HCT116 (cell line): ENCODE measurements around the gene SIL1. TPM values are rescaled to one million over a fixed set of nuclear protein-coding genes. Genes with fewer than 3 reads are reported as not detected.

Experiments used
- ATAC-seq: fragments of 200-7000 bp; cut with Tn5 transposase; 2 replicates; pipeline ENCODE4 v1.9.1; 2020; ENCODE audit warnings: mild to moderate bottlenecking, moderate library complexity
- BruUV-seq: library from RNA; stranded (reverse); fragments of 400-500 nt; replicated peaks from 2 replicates; lab custom pipeline; 2021; lab: Mats Ljungman, UMichigan
- CTCF ChIA-PET: fragments of 300-600 bp; sonication (Branson Sonifier 250); formaldehyde crosslinking; loops from one replicate; lab custom pipeline; 2021; ENCODE audit warnings: antibody characterized with exemption; lab: Charles Lee
- POLR2A ChIA-PET: fragments of 300-600, 350-600 bp; sonication (Branson Sonifier 250); formaldehyde crosslinking; loops from one replicate; lab custom pipeline; 2021; ENCODE audit warnings: antibody characterized with exemption; lab: Charles Lee
- RAD21 ChIA-PET, 2 experiments: fragments of 300-600 bp; sonication (Branson Sonifier 250); formaldehyde crosslinking; loops; one replicate each; lab custom pipeline; 2023; ENCODE audit warnings: low total read pairs in 2 of 2; ENCODE audit not compliant: uncharacterized antibody in 2 of 2, unreplicated experiment in 2 of 2, low non-redundant PET in 1 of 2; lab: Charles Lee
- DNase-seq: peaks from one replicate; pipeline ENCODE4 v3.0.0-alpha.2; 2010; ENCODE audit warnings: low read depth, low spot score
- H2AFZ ChIP-seq: fragments of 200-600 bp; shearing (Covaris generic), sonication (generic); 2 replicates; pipeline ENCODE4 v1.6.1; 2017; ENCODE audit warnings: low read depth, mixed run types, mixed read lengths, antibody characterized with exemption, low read length; ENCODE audit not compliant: poor library complexity, severe bottlenecking
- H3K27ac ChIP-seq: 2 replicates; pipeline ENCODE4 v1.5.1; 2012; ENCODE audit warnings: low read depth, low read length
- H3K27me3 ChIP-seq: fragments of 200-600 bp; sonication (generic); 2 replicates; pipeline ENCODE4 v1.6.1; 2016; ENCODE audit warnings: mixed run types, low read length, mixed read lengths; ENCODE audit not compliant: insufficient read depth
- H3K36me3 ChIP-seq, 2 experiments: fragments of 200-500 bp in 1 of 2; fragments of 200-600 bp in 1 of 2; sonication (Bioruptor generic) in 1 of 2; sonication (generic) in 1 of 2; 2 replicates each; pipeline versions ENCODE4 v1.5.1 to v1.6.1; 2014 to 2016; ENCODE audit warnings: low read length in 2 of 2, inconsistent platforms in 1 of 2, mixed read lengths in 1 of 2, mixed run types in 1 of 2; ENCODE audit not compliant: insufficient read depth in 2 of 2, control insufficient read depth in 1 of 2
- H3K4me1 ChIP-seq, 2 experiments: fragments of 200-600 bp in 1 of 2; sonication (generic) in 1 of 2; 2 replicates each; pipeline versions ENCODE4 v1.5.1 to v1.6.1; 2012 to 2017; ENCODE audit warnings: low read length in 2 of 2, inconsistent platforms in 1 of 2, mild to moderate bottlenecking in 1 of 2, mixed read lengths in 1 of 2, mixed run types in 1 of 2, moderate library complexity in 1 of 2; ENCODE audit not compliant: insufficient read depth in 2 of 2, control insufficient read depth in 1 of 2
- H3K4me2 ChIP-seq: fragments of 200-600 bp; sonication (generic); 2 replicates; pipeline ENCODE4 v1.6.1; 2017; ENCODE audit warnings: mixed run types, low read length, mixed read lengths
- H3K4me3 ChIP-seq, 2 experiments: fragments of 200-600 bp in 1 of 2; sonication (generic) in 1 of 2; replicated peaks in 1 of 2; 2 replicates each; pipeline ENCODE4 v1.5.1; 2011 to 2016; ENCODE audit warnings: low read length in 2 of 2, control low read depth in 1 of 2, low read depth in 1 of 2, mild to moderate bottlenecking in 1 of 2, mixed read lengths in 1 of 2, mixed run types in 1 of 2
- H3K79me2 ChIP-seq: fragments of 200-600 bp; sonication (generic); 2 replicates; pipeline ENCODE4 v1.6.1; 2017; ENCODE audit warnings: mild to moderate bottlenecking, mixed run types, low read length, moderate library complexity, mixed read lengths; ENCODE audit not compliant: insufficient read depth
- H3K9ac ChIP-seq: fragments of 200-600 bp; sonication (generic); 2 replicates; pipeline ENCODE4 v1.6.1; 2016; ENCODE audit warnings: low read length, mixed read lengths
- H3K9me2 ChIP-seq: fragments of 200-600 bp; sonication (generic), shearing (Covaris generic); 2 replicates; pipeline ENCODE4 v1.6.1; 2017; ENCODE audit warnings: mixed run types, mild to moderate bottlenecking, moderate library complexity; ENCODE audit not compliant: insufficient read depth
- H3K9me3 ChIP-seq, 2 experiments: fragments of 200-500 bp in 1 of 2; fragments of 200-600 bp in 1 of 2; sonication (Bioruptor generic) in 1 of 2; sonication (generic) in 1 of 2; 2 replicates each; pipeline ENCODE4 v1.6.1; 2014 to 2017; ENCODE audit warnings: low read length in 2 of 2, mixed read lengths in 2 of 2, inconsistent platforms in 1 of 2, low read depth in 1 of 2, mild to moderate bottlenecking in 1 of 2, mixed run types in 1 of 2, moderate library complexity in 1 of 2; ENCODE audit not compliant: control insufficient read depth in 1 of 2, insufficient read depth in 1 of 2
- H4K20me1 ChIP-seq: fragments of 200-600 bp; sonication (generic), shearing (Covaris generic); 2 replicates; pipeline ENCODE4 v1.6.1; 2017; ENCODE audit warnings: mixed run types, mild to moderate bottlenecking, moderate library complexity; ENCODE audit not compliant: insufficient read depth
- ATF3 ChIP-seq: IDR thresholded peaks from 2 replicates; pipeline ENCODE4 v1.6.1; 2012
- CBX3 ChIP-seq: IDR thresholded peaks from 2 replicates; pipeline ENCODE4 v1.6.1; 2012; ENCODE audit warnings: low read depth
- CEBPB ChIP-seq: IDR thresholded peaks from 2 replicates; pipeline ENCODE4 v1.6.1; 2012; ENCODE audit warnings: low read depth
- CTCF ChIP-seq, 3 experiments: fragments of 200-600 bp in 1 of 3; sonication (generic) in 1 of 3; IDR thresholded peaks in 2 of 3; conservative IDR thresholded peaks in 1 of 3; 2 replicates each; pipeline ENCODE4 v1.5.1; 2012 to 2017; ENCODE audit warnings: low read depth in 2 of 3, low read length in 2 of 3, antibody characterized with exemption in 1 of 3, borderline replicate concordance in 1 of 3, control low read depth in 1 of 3, mild to moderate bottlenecking in 1 of 3, mixed read lengths in 1 of 3, mixed run types in 1 of 3, moderate library complexity in 1 of 3; ENCODE audit not compliant: insufficient read depth in 1 of 3
- EGR1 ChIP-seq: IDR thresholded peaks from 2 replicates; pipeline ENCODE4 v1.6.1; 2012; ENCODE audit warnings: low read depth
- FOSL1 ChIP-seq: IDR thresholded peaks from 2 replicates; pipeline ENCODE4 v1.6.1; 2012; ENCODE audit warnings: low read depth
- POLR2A ChIP-seq: IDR thresholded peaks from 2 replicates; pipeline ENCODE4 v1.7.0; 2011; ENCODE audit warnings: borderline replicate concordance; ENCODE audit not compliant: insufficient read depth, insufficient read length; ENCODE audit errors: extremely low read depth
- POLR2AphosphoS5 ChIP-seq: IDR thresholded peaks from 2 replicates; pipeline ENCODE4 v1.6.1; 2011; ENCODE audit warnings: mild to moderate bottlenecking, low read depth, low read length, moderate library complexity
- RAD21 ChIP-seq: IDR thresholded peaks from 2 replicates; pipeline ENCODE4 v1.6.1; 2012; ENCODE audit warnings: low read depth, mild to moderate bottlenecking
- REST ChIP-seq: IDR thresholded peaks from 2 replicates; pipeline ENCODE4 v1.6.1; 2012; ENCODE audit warnings: low read depth
- SIN3A ChIP-seq: IDR thresholded peaks from 2 replicates; pipeline ENCODE4 v1.6.1; 2012; ENCODE audit warnings: low read depth
- SP1 ChIP-seq: IDR thresholded peaks from 2 replicates; pipeline ENCODE4 v1.6.1; 2012; ENCODE audit warnings: low read depth
- SRF ChIP-seq: IDR thresholded peaks from 2 replicates; pipeline ENCODE4 v1.6.1; 2012; ENCODE audit warnings: low read depth
- TCF7L2 ChIP-seq: IDR thresholded peaks from 2 replicates; pipeline ENCODE4 v1.7.0; 2011; ENCODE audit warnings: borderline replicate concordance, inconsistent platforms; ENCODE audit not compliant: insufficient read depth, insufficient read length; ENCODE audit errors: extremely low read depth
- ZFX ChIP-seq: fragments of 450-650 bp; IDR thresholded peaks from 2 replicates; pipeline ENCODE4 v1.6.1; 2017
- intact Hi-C: fragments of 100-400 bp; cut with micrococcal nuclease; formaldehyde crosslinking; loops from 2 replicates; pipeline ENCODE4 v1.10.0; 2022
- total RNA-seq: library from RNA; stranded (reverse); gene quantifications from one replicate; pipeline ENCODE4 v1.2.1, GENCODE V29; 2021; ENCODE audit not compliant: unreplicated experiment

Gene SIL1
- total RNA-seq, 1 experiment from 2014 or later: 34.0 TPM

DNA sequence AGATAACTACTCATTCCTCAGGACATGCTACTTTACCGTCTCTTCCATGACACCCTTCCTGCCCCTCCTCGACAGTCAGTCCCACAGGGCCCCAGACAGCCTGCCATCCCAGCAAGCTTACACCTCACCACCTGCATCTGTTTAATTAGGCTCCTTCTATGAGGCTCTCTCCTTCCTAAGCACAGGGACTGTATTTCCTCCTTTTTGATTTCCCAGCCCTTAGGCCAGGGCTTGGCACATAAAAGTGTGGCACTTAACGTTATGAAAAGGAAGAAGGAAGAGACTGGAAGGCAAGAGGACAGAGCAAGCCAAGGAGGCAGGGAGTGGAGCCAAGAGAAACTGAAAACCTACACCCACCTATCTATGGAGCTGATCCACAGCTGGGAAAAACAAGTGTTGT, 146.8 kb downstream of the SIL1 start:
- no peaks in the 10 kb centered on the region for H3K9me3 ChIP-seq
- H3K27ac ChIP-seq: no peak overlapping the region
- DNase-seq: no peak
- TF ChIP-seq ATF3 (no peak), SIN3A (no peak), POLR2AphosphoS5 (no peak), POLR2A (no peak), TCF7L2 (no peak), SRF (no peak), SP1 (no peak), RAD21 (no peak)
- TF ChIP-seq, all 23 proteins: peak for 0
- no peak for ATAC-seq
- Histone ChIP-seq H3K4me3 (no peak overlapping the region), H3K4me1 (no peaks in the 10 kb centered on the region), H3K27me3 (no peaks in the 10 kb centered on the region), H3K9me2 (no peaks in the 10 kb centered on the region), H3K36me3 (no peaks in the 10 kb centered on the region), H3K79me2 (no peaks in the 10 kb centered on the region), H3K9ac (no peak overlapping the region), H2AFZ (no peak overlapping the region), H3K4me2 (no peak overlapping the region), H4K20me1 (no peaks in the 10 kb centered on the region)
- RAD21 ChIA-PET: no interaction called here
- POLR2A ChIA-PET: no interaction called here
- BruUV-seq: no TSS peak
- intact Hi-C loops: no loop called here
- CTCF ChIA-PET: no interaction called here

- DNase-seq (no peak), ATAC-seq (no peak)
- Histone ChIP-seq H3K79me2 (no peaks in the 10 kb centered on the region), H3K36me3 (no peaks in the 10 kb centered on the region), H3K27me3 (no peaks in the 10 kb centered on the region), H3K4me3 (no peak overlapping the region), H3K4me2 (no peak overlapping the region), H3K9me3 (no peaks in the 10 kb centered on the region), H3K4me1 (no peaks in the 10 kb centered on the region), H2AFZ (no peak overlapping the region), H3K9ac (no peak overlapping the region), H3K27ac (no peak overlapping the region), H4K20me1 (no peaks in the 10 kb centered on the region), H3K9me2 (no peaks in the 10 kb centered on the region)
- TF ChIP-seq EGR1 (no peak), TCF7L2 (no peak), FOSL1 (no peak), SIN3A (no peak), SRF (no peak), RAD21 (no peak), ZFX (no peak), REST (no peak), POLR2A (no peak), CBX3 (no peak), CEBPB (no peak), CTCF (IDR thresholded peaks at IDR 0.05 in 2 of 3, conservative IDR thresholded peaks at IDR 0.05 in 1 of 3; ENCODE audit: borderline replicate concordance in 1 of 3, insufficient read depth in 1 of 3, low read depth in 2 of 3, low read length in 2 of 3) (no peak)
- ChIA-PET RAD21 (no interaction called here), CTCF (no interaction called here), POLR2A (no interaction called here)
- intact Hi-C loops: no loop called here
- BruUV-seq: no TSS peak
Measured at GRCh38 chr5:139050432-139050831, 147.7 kb downstream of the SIL1 start.
